ENCODE data around the gene RHEBL1. TPM values are rescaled to one million over a fixed set of nuclear protein-coding genes. Genes with fewer than 3 reads are reported as not detected.
"Not testable (repeated sequence)": the region's sequence is repeated elsewhere in the genome, so short reads cannot be mapped to it uniquely, and the experiment has no call there.

Gene RHEBL1
- total RNA-seq, 1 donor from 2014 or later: 0.72 TPM

GRCh38 chr12:49079793-49080192, 10.0 kb upstream of the RHEBL1 start:
- H3K4me3 Mint-ChIP-seq (ENCODE audit: low read depth): no peak overlapping the region
- no peaks in the 10 kb centered on the region for H3K36me3 Mint-ChIP-seq (ENCODE audit: insufficient read depth)
- no peak for DNase-seq (ENCODE audit: low spot score, unreplicated experiment)
- no peaks in the 10 kb centered on the region for H3K4me1 Mint-ChIP-seq (ENCODE audit: low read depth)
- no peak for TF ChIP-seq CTCF (IDR thresholded peaks at IDR 0.05; ENCODE audit: unreplicated experiment)
- peaks cover 17% of the 10 kb centered on the region for H3K27me3 Mint-ChIP-seq
- no peak overlapping the region for H3K27ac Mint-ChIP-seq
- no peaks in the 10 kb centered on the region for H3K9me3 Mint-ChIP-seq (ENCODE audit: low read depth)

DNA sequence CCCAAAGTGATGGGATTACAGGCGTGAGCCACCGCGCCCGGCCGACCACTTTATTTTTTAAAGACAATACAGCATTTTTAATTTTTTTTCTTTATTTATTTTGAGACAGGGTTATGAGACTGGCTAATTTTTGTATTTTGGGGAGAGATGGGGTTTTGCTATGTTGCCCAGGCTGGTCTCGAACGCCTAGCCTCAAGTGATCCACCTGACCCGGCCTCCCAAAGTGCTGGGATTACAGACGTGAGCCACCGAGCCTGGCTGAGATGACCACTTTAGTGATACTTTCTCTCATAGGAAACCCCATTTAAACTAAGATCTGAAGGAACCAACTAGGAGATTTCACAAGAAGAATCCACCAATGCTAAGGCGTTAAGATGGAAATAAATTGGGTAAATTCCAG, 1.2 kb upstream of the RHEBL1 start:
- TF ChIP-seq CTCF (IDR thresholded peaks at IDR 0.05; ENCODE audit: unreplicated experiment): no peak
- DNase-seq (ENCODE audit: low spot score, unreplicated experiment): no peak
- H3K9me3 Mint-ChIP-seq (ENCODE audit: low read depth): no peaks in the 10 kb centered on the region
- H3K4me1 Mint-ChIP-seq (ENCODE audit: low read depth): peaks cover 8% of the 10 kb centered on the region
- no peak overlapping the region for H3K4me3 Mint-ChIP-seq (ENCODE audit: low read depth)
- H3K27ac Mint-ChIP-seq: no peak overlapping the region
- no peaks in the 10 kb centered on the region for H3K36me3 Mint-ChIP-seq (ENCODE audit: insufficient read depth)
- peaks cover 15% of the 10 kb centered on the region for H3K27me3 Mint-ChIP-seq

GRCh38 chr12:49068879-49069506, 786 bp downstream of the RHEBL1 start:
- peak overlapping the region; percentile 96 for H3K27ac Mint-ChIP-seq
- peaks cover 15% of the 10 kb centered on the region for H3K27me3 Mint-ChIP-seq
- peak overlapping the region; percentile 86 for H3K4me3 Mint-ChIP-seq (ENCODE audit: low read depth)
- DNase-seq (ENCODE audit: low spot score, unreplicated experiment): no peak
- peaks cover 8% of the 10 kb centered on the region for H3K4me1 Mint-ChIP-seq (ENCODE audit: low read depth)
- TF ChIP-seq CTCF (IDR thresholded peaks at IDR 0.05; ENCODE audit: unreplicated experiment): no peak
- H3K9me3 Mint-ChIP-seq (ENCODE audit: low read depth): no peaks in the 10 kb centered on the region
- no peaks in the 10 kb centered on the region for H3K36me3 Mint-ChIP-seq (ENCODE audit: insufficient read depth)

- Mint-ChIP-seq H3K27ac (no peak overlapping the region), H3K9me3 (ENCODE audit: low read depth) (no peaks in the 10 kb centered on the region), H3K36me3 (ENCODE audit: insufficient read depth) (no peaks in the 10 kb centered on the region), H3K4me3 (ENCODE audit: low read depth) (no peak overlapping the region), H3K27me3 (peaks cover 8% of the 10 kb centered on the region), H3K4me1 (ENCODE audit: low read depth) (peaks cover 11% of the 10 kb centered on the region)
- no peak for DNase-seq (ENCODE audit: low spot score, unreplicated experiment)
- no peak for TF ChIP-seq CTCF (IDR thresholded peaks at IDR 0.05; ENCODE audit: unreplicated experiment)
These were observed 3.7 kb downstream of the RHEBL1 start for GRCh38 chr12:49066120-49066519.

DNA sequence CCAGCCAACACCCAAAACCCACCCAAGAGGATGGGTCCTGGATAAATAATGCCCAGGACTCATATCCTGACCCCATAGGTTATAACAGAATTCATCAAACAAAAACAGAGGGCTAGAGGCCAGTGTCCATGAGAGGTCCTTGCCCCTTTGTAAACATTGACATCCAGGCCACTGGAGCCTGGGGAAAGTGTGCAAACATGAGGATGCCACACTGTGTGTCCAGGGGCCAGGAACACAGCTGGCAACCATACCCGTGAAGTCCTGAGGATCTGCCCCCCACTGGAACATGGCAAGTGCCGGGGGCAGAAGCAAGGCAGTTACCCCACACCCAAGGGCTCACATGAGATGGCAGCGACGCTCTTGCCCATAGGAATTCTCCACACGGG, 5.0 kb downstream of the RHEBL1 start:
- no peak overlapping the region for H3K27ac Mint-ChIP-seq
- H3K36me3 Mint-ChIP-seq (ENCODE audit: insufficient read depth): no peaks in the 10 kb centered on the region
- no peaks in the 10 kb centered on the region for H3K9me3 Mint-ChIP-seq (ENCODE audit: low read depth)
- no peak for DNase-seq (ENCODE audit: low spot score, unreplicated experiment)
- H3K4me1 Mint-ChIP-seq (ENCODE audit: low read depth): peaks cover 10% of the 10 kb centered on the region
- no peak for TF ChIP-seq CTCF (IDR thresholded peaks at IDR 0.05; ENCODE audit: unreplicated experiment)
- H3K27me3 Mint-ChIP-seq: peaks cover 8% of the 10 kb centered on the region
- no peak overlapping the region for H3K4me3 Mint-ChIP-seq (ENCODE audit: low read depth)

GRCh38 chr12:49061916-49062315, 7.9 kb downstream of the RHEBL1 start:
- not testable (repeated sequence) for H3K27me3 Mint-ChIP-seq; DNase-seq (ENCODE audit: low spot score, unreplicated experiment); H3K36me3 Mint-ChIP-seq (ENCODE audit: insufficient read depth); H3K9me3 Mint-ChIP-seq (ENCODE audit: low read depth); H3K27ac Mint-ChIP-seq
- peaks cover 29% of the 10 kb centered on the region for H3K4me1 Mint-ChIP-seq (ENCODE audit: low read depth)
- H3K4me3 Mint-ChIP-seq (ENCODE audit: low read depth): peak overlapping the region; percentile 96

Measured in progenitor cell of endocrine pancreas (in vitro differentiated cells).